Activated CD4-positive, alpha-beta T cell treated with anti-CD3 and anti-CD28 coated beads for 48 hours (primary cell): Measurements from ENCODE around the gene CREB5.

Experiments
- DNase-seq: peaks from one replicate; pipeline ENCODE4 v3.0.0-alpha.2; 2020

CREB5 gene

DNA sequence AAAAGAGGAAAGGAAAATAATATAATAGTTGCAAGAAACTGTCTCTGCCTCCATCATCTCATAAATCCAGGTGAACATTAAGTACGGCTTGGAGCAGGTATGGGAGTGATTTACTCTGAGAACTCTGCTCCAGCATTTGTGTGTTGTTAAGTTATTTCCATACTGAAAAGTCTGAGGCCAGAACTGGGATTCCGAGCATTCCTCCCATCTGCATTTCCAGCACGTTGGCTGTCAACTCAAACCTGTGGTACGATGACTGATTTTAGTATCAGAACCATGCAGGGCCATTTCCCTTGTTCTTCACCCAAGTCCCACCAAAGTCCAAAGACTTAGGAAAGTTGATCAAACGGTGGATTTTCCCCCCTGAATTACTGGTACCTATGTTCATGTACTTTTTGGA, 104.9 kb downstream of the CREB5 start:
- no peak for DNase-seq

DNA sequence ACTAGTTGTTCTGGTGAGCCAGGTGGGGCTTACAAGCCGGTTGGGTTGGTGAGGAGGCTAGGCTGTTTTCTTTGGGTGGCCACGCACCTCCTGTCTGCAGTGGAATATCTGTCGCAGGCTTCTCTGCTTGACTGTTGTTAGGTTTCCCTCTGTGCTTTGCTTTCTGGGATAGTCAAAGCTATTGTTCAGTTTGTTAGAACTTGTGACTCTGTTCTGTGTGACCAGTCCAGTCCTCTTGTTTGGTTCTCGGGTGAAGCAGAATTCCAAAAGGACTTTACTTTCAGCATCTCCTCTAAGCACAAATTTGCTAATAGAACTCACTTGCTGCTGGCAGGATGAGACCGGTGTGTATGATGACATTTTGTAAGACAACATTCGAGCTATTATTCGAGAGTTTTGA, 105.3 kb downstream of the CREB5 start:
- no peak for DNase-seq

DNA sequence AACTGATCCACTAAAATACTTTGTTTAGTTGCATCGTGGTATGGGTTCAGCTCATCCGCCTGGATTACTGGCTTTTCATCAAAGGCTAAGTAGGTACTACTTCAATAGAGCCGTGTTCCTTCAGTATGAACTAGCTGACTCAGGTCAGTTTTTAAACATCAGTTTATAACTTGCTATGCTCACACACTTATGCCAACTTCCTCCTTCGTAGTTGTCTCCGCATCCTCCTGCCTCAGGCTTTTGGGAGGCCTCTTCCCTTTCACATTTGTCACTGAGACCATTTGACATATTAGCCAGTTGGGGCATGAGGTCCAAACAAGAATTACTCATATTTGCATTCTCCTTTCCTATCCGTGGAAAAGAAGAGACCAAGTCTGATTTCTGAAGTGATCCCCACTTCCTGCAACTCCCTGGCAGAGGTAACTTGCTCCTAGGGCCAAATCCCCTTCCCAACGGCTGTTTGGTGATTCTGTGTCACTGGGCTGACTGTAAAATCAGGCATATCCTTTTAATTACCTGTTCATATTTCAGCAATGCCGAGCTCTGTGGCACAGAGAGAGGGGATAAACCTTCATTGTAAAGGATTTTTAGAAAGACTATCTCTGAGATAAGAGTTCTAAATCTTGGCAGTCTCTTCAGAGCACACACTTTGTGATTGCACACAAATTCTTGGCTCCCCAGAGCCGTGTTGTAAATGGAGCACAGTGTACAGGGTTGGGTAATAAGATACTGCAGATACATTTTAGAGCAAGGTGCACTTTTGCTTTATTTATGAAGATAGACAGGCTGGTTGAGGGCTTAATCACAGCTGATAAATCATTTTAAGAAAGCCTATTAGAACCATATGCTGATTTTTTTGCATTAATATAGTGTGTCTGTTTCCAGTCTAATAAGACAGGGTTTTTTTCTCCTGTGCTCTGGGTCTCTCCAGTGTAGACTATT, 108.0 kb downstream of the CREB5 start:
- DNase-seq: no peak

DNA sequence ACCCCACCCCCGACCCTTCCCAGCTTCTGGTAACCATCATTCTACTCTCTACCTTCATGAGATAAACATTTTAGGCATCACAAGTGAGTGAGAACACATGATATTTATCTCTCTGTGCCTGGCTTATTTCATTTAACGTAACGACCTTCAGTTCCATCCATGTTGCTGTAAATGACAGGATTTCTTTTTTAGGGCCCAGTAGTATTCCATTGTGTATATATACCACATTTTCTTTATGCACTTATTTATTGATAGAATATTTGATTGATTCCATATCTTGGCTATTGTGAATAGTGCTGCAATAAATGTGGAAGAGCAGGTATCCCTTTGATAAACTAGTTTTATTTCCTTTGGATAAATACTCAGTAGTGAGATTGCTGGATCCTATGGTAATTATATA, 112.7 kb downstream of the CREB5 start:
- no peak for DNase-seq

DNA sequence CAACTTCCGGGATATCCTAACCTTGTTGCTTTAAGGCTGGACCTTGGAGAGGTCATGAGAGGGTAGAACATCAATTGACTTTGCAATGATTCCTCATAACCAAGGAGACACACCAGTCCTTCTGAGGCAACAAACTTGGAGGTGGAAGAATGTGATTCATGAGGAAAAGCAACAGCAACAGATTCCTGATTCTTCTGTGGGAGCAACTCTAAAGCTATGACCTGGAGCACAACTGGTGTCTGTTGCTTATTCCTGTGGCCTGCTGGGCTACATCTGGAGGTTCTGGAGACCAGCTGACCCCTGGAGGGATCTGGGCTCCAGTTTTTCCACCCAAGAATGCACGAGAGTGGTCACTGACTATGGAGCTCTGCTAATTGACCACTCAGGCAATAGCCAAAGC, 116.6 kb downstream of the CREB5 start:
- no peak for DNase-seq

DNA sequence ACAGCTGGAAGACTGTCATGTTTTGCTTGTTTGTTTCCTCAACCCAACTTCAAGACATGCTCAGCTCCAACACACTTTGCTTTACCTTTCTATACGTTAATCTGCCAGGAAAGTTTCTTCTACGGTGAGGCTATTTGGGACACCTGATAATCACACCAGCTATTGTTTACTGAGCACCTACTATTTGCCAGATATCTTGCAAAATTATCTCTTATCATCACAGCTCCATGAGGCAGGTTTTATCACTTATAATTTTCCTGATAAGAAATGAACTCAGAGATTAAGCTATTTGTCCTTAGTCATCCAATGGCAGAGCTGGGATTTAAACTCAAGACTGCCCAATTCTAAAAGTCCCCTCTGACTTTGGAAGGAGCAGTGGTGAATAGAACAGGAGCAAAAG, 117.4 kb downstream of the CREB5 start:
- DNase-seq: no peak

DNA sequence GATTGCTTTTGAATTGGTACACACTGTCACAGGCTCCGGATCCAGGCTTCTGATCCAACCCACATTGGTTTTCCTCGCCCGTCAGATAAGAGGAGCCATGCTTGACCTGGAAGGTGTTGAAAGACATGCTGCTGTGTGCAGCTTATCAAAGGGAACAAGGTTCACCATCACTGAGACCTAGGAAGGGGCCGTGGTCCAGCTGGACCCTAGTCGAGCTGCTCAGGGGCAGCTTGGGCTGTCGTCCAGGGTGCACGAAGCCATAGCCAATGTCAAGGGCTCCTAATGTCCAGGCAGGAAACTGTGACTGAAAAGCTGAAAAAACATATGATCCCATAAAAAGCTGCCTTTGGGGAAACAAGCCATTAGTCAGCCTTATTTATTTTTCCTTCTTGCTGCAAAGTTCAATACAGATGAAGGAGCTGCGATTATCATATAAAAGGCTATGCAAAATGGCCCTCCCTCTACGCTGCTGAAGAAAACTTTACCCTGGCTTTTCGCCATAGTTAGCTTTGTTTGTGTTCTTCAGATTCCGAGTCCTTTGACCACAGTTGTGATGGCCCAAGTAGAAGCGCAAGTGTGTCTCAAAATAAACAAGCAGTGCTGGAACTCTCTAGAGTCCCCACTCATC, 118.0 kb downstream of the CREB5 start:
- DNase-seq: no peak

DNA sequence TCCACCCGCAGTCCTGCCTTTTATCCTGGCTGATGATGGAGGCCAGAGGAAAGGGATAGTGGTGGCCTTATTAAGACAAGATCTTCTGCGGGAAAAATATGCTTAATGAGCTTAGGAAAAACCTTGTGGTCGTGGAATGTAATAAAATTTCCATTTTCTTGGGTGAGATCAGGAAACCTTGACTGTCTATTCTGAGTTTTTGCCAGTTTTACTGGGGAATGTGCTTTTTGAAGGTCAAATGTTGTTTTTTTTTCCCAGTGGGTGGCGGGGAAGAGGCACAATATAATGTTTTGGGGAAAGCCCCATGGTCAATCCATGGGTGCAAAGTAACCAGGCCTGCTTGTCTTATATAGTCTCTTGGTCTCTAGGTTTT, 118.5 kb downstream of the CREB5 start:
- no peak for DNase-seq

DNA sequence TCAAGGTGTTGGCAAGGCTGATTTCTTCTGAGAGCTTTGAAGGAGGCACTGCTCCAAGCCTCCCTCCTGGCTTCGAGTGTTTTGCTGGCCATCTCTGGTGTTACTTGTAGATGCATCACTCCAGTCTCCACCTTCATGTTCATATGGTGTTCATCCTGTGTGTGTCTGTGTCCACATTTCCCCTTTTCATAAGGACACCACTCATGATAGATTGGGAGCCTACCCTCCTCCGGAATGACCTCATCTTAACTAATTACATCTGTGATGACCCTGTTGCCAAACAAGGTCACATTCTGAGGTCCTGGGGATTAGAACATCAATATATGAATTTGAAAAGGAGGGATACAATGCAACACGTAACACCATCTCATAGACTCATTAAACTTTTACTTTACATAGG, 119.0 kb downstream of the CREB5 start:
- DNase-seq: no peak

DNA sequence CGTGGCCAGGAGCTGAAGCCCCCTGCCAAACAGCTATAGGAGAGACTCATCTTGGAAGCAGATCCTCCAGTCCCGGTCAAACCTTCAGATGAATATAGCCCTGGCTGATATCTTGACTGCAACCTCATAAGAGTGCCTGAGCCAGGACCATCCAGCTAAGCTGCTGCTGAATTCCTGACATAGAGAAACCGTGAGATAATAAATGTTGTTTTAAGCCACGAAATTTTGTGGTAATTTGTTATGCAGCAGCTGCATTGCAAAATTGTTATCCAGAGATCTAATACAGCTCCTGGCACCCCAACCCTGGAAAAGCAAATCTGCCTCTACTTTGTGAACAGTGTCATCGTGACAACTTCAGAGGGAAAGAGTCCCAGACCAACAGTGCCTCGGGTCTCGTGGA, 119.9 kb downstream of the CREB5 start:
- no peak for DNase-seq

DNA sequence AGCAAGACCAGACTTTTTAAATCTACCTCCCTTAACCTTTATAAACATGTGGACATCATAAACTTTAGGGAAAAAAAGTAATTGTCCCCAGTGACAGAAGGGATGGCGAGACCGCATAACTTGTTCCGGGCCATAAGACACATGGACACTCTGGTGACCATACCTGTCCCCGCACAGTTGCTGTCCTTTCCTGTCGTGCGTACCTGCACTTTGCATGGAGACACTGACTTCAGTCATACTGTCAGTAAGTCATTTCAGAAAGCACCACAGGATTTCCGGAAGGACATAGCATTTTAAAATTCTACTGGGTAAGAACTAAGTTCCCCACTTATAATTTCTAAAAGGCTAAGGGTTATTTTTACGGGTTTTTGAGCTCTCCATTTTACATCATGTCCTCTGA, 120.9 kb downstream of the CREB5 start:
- DNase-seq: no peak

DNA sequence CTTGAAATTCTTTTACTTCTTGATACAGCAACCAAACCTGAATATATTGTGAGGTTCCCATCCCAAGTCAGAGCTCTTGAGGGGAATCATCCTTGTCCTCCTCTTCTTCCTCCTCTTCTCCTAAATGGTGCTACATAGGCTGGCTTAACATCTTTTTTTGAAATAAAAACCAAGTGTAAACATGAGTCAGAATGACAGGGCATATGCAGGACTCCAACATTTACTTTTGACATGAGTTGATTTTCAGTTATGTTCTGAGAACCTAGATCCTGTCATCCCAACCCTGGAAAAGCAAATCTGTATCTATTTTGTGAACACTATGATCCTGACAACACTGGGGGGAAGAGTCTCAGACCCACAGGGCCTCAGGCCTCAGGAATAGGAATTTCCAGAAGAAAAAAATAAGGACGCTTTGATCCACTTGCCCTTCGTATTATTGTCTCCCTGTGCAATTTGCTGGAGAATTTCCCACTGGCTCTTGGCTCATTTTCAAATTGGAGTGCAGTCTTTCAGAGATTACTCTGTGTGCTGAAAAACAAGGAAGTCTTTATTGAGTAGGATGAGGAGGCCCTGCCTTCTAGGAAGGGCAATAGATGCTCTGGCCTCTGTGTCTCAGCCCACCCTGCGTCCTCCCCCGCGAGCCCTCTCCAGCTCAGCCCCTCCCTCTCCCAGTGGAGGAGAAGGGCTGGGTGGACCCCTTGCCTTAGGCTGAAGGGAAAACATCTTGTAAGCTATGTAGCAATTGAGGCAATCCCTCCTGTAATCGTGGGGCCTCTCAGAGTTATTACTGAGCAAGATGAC, 121.6 kb downstream of the CREB5 start:
- DNase-seq: no peak

DNA sequence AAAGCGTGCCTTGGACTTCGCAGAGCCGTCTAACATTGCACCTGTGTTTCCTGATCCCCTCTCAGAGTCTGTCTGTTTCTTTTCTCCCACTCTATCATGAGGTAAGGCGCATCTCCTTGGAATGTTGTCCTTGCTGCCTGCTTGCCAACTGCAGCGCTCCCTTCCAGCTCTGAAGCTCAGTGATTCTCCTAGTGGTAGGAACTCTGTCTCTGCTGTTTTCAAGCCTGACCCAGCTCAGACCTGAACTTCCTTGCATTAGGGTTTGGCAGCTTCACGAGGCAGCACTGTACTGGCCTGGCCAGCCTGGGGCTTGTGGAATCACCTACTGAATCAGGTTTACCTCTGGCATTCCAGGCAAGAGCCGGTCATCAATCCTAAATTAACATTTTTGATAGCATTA, 123.9 kb downstream of the CREB5 start:
- DNase-seq: no peak

DNA sequence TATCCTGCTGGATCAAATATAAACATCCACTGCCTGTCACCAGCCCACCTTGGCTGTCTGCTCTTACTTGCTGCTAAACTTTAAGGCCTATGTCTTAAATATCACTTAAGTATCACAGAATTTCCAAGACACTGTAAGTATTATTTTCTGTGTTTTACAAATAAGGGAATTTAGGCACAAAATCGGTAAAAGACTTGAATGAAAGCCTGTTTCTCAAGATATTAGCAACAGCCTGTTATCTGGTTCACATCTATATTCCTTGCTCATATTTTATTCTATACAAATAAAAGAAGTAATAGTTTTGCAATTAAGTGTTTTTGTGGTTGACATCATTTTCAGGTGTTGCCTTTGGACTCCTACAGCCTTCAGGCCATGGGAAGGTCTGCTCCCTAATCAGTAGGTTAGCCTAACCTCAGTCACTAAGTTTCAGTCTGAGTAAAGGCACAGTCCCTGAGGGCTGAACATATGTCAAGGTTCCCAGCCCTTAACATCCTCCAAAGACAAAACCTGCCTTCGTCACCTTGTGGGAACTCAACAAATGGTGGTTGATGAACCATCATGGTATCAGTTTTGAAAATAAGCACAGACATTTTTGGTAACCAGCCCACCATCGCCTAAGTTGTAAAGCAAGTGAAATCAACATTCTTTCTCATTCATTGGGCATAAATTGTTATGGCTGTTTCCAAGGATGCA, 127.1 kb downstream of the CREB5 start:
- no peak for DNase-seq

DNA sequence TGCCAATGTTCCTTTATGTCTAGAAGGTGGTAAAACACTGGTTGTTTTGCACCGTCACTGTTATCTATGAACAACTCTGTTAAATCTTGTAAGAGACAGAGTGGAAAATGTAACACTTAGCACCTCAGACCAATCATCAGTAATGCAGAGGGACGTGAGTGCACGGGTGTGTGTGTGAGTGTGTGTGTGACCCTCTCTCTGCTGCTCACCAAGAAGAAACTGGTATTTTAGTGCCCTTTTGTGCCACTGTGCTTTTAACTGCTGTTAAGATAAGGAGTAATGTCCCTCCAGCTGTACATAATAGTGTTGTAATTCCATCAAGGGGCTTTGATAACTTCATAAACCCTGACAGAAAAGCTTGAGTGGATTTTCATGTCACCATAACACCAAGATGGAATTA, 130.1 kb downstream of the CREB5 start:
- no peak for DNase-seq

DNA sequence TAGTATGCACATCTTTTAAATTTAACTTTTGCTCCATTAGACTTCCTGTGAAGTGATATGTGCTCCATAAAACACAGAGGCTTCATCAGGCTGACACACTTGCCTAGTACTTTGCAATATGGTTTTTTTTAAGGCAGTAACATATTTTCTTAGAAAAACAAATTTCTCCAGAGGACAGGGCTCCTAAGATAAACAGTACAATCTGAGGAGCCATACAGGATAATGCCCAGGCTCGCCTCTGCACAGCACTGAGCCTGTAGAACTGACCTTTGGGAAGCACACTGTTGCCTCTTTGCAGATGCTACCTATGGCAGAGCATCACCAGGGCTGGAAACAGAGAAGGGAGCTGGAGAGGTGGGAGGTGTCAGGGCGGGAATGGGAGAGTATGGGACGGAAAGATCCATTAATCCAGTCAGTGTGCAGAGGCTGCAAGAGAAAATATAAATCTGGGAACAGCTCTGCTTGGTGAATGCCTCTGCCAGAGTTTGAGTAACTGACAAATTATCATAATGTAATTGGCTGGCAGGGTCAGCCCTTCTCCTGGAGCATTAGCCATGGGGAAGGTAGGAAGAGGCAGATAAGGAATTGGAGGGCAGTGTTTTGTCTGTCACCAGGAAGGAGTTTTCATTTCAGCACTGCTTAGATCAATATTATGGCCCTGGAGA, 132.3 kb downstream of the CREB5 start:
- DNase-seq: no peak

DNA sequence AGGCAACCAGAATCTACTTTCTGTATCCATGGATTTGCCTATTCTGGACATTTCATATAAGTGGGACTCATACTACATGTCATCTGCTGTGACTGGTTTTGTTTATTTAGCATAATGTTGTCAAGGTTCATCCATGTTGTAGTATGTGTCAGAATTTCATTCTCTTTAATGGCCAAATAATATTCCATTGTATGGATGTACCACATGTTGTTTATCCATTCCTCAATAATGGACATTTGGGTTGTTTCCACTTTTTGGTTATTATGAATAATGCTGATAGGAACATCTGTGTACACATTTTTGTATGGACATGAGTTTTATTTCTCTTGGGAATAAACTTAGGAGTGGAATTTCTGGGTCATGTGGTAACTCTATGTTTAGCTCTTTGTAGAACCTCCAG, 133.7 kb downstream of the CREB5 start:
- DNase-seq: no peak

DNA sequence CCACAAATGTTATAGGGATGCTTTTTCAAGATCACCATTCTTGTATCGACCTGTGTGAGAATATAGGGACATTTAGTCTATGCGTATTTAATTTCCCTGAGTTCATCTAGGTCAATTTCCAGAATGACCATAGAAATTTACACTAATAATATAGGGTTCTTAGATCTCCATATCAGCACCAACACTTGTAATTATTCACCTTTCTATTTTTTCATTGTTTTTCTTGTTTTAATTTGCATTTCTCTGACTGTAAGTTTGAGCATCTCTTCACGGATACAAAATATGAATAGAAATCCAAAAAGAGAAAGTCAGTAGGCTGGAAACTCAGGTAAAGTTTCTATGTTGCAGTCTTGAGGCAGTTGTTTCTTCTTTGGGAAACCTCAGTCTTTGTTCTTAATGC, 134.8 kb downstream of the CREB5 start:
- no peak for DNase-seq

DNA sequence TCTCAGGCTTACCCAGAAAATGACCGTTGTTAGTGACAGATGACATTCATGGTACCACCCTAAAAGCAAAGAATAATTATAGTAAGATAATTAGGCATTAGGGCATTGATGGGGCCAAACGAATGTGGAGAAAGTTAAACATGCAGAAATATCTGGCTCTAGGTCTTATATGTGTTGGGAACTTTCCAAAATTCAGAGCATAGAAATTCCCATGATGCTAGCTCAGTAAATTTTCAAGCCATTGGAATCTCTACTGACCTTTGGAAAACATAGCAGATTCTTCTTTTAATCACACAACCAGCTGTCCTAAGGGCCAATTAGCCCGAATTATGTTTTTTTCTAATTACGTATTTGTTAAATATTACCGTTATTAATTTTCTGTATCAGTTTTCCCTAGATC, 136.1 kb downstream of the CREB5 start:
- DNase-seq: no peak

DNA sequence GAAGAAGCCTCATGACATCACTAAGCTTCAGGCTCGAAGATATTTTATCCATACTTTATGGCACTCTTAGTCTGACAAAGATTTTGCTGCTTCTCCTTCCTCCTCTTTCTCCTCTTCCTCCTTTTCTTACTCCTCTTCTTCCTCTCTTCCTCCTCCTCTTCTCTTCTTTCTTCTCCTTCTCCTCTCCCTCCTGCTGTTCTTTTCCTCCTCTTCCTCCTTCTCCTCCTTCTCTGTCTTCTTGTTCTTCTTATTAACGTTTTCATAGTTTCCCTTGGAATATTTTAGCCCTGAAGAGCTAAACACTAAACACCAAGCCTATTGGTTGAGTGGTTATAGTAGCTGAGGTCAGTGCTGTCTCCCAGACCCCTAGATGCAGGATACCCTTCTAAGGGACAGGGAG, 137.7 kb downstream of the CREB5 start:
- no peak for DNase-seq

DNA sequence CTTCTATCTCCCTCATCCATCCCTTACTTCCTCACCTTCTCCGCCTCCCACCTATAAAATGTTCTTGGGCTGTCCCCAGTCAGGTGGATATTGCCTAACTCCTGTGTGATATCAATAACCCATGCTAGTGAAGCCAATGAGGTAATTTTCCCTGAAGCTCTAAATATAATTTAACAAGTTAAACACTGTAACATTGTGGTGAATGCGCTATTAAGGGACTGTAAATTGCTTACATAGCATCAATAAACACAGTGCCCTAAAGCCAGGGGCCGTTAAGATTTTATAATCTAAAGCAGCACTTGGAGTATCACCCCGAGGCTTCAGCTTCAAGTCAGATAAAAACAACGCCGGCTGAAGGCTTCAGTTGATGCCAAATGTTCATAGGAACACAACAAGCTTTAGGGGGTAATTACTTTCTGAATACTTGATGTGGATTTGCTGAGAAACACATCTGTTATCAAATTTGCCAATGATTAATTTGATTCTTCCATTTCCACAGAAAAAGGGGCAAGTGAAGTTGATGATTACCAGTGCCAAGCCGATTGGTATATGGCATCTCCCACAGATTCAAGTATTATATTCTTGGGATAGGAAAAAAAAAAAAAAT, 138.4 kb downstream of the CREB5 start:
- no peak for DNase-seq

DNA sequence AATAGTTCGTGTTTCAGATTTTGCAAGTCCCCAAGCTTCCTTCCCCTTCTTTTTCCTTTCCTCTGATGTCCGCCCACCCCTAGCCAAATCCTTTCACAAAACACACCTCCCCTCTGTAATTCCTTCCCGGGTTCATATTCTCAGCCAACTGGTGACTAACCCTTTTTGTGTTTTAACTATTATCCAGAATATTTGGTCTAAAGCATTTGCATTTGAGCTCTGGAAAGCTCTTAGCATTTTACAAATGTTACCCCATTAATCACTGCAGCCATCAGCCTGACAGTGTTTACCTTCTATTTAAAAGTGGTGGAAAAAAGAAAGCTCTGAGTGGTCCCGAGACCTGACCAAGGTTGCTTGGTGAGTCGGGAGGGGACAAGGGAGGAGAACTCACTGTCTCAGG, 139.0 kb downstream of the CREB5 start:
- no peak for DNase-seq
